Stomach (tissue), 4 donors: ENCODE measurements around the gene PCDH9.

Experiments used
- EP300 ChIP-seq: sonication (generic); formaldehyde crosslinking; IDR thresholded peaks from one replicate; pipeline ENCODE4 v1.6.1; 2017; ENCODE audit warnings: antibody characterized with exemption
- POLR2AphosphoS5 ChIP-seq, 3 donors: sonication (generic); formaldehyde crosslinking; IDR thresholded peaks; one replicate each; pipeline ENCODE4 v1.6.1; 2016; ENCODE audit warnings: antibody characterized with exemption in 3 of 3
- TF ChIP-seq, protein P1 (sequence below), 7 experiments: fragments of 450-650 bp in 4 of 7; fragments of 200-600 bp in 3 of 7; sonication (generic) in 3 of 7; IDR thresholded peaks; one replicate each; pipeline ENCODE4 v1.5.1; 2016 to 2019; ENCODE audit warnings: antibody characterized with exemption in 7 of 7, control low read depth in 2 of 7, mild to moderate bottlenecking in 1 of 7

GRCh38 chr13:67095621-67096020 lies 134.5 kb downstream of the PCDH9 start:
- TF ChIP-seq, protein P1, sequence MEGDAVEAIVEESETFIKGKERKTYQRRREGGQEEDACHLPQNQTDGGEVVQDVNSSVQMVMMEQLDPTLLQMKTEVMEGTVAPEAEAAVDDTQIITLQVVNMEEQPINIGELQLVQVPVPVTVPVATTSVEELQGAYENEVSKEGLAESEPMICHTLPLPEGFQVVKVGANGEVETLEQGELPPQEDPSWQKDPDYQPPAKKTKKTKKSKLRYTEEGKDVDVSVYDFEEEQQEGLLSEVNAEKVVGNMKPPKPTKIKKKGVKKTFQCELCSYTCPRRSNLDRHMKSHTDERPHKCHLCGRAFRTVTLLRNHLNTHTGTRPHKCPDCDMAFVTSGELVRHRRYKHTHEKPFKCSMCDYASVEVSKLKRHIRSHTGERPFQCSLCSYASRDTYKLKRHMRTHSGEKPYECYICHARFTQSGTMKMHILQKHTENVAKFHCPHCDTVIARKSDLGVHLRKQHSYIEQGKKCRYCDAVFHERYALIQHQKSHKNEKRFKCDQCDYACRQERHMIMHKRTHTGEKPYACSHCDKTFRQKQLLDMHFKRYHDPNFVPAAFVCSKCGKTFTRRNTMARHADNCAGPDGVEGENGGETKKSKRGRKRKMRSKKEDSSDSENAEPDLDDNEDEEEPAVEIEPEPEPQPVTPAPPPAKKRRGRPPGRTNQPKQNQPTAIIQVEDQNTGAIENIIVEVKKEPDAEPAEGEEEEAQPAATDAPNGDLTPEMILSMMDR (IDR thresholded peaks at IDR 0.05): no peak
- no peak for TF ChIP-seq EP300
- TF ChIP-seq POLR2AphosphoS5 (IDR thresholded peaks at IDR 0.05): no peak
